PC-3 (cell line): ENCODE data around the gene NADSYN1. TPM values are rescaled to one million over a fixed set of nuclear protein-coding genes. Genes with fewer than 3 reads are reported as not detected.

Experiments used
- ATAC-seq: fragments of 200-7000 bp; cut with Tn5 transposase; 2 replicates; pipeline ENCODE4 v1.9.1; 2020; ENCODE audit warnings: mild to moderate bottlenecking, moderate library complexity
- BruUV-seq: library from RNA; stranded (reverse); fragments of 400-500 nt; replicated peaks from 2 replicates; lab custom pipeline; 2021; lab: Mats Ljungman, UMichigan
- CTCF ChIA-PET: fragments of 300-600 bp; sonication (Branson Sonifier 250); formaldehyde crosslinking; loops from one replicate; lab custom pipeline; 2022; ENCODE audit warnings: antibody characterized with exemption; lab: Charles Lee
- POLR2A ChIA-PET: fragments of 300-600 bp; sonication (Branson Sonifier 250); formaldehyde crosslinking; loops from one replicate; lab custom pipeline; 2022; ENCODE audit warnings: antibody characterized with exemption; ENCODE audit not compliant: unreplicated experiment; lab: Charles Lee
- DNase-seq: peaks from one replicate; pipeline ENCODE4 v3.0.0-alpha.2; 2015
- H2AFZ ChIP-seq: fragments of 300-600 bp; sonication (generic); 2 replicates; pipeline ENCODE4 v1.6.0; 2016; ENCODE audit warnings: antibody characterized with exemption, low read length
- H3F3A ChIP-seq: fragments of 300-600 bp; sonication (generic); one replicate; pipeline ENCODE4 v1.6.0; 2017; ENCODE audit warnings: antibody characterized with exemption, low read length, control low read depth, mild to moderate bottlenecking; ENCODE audit not compliant: unreplicated experiment
- H3K27ac ChIP-seq: fragments of 300-600 bp; sonication (generic); 2 replicates; pipeline ENCODE4 v1.5.1; 2016; ENCODE audit warnings: mild to moderate bottlenecking, low read length
- H3K27me3 ChIP-seq: fragments of 300-600 bp; sonication (generic); 2 replicates; pipeline ENCODE4 v1.6.1; 2016; ENCODE audit warnings: low read length, mixed read lengths
- H3K36me3 ChIP-seq: fragments of 300-600 bp; sonication (generic); 2 replicates; pipeline ENCODE4 v1.6.1; 2016; ENCODE audit warnings: low read depth, mixed run types, low read length, mixed read lengths
- H3K4me1 ChIP-seq: fragments of 300-600 bp; sonication (generic); 2 replicates; pipeline ENCODE4 v1.5.1; 2016; ENCODE audit warnings: low read length; ENCODE audit not compliant: insufficient read depth
- H3K4me2 ChIP-seq: fragments of 300-600 bp; sonication (generic); 2 replicates; pipeline ENCODE4 v1.6.0; 2016; ENCODE audit warnings: low read length
- H3K4me3 ChIP-seq: fragments of 300-600 bp; sonication (generic); 2 replicates; pipeline ENCODE4 v1.5.1; 2016; ENCODE audit warnings: mild to moderate bottlenecking, low read length, mixed read lengths
- H3K79me2 ChIP-seq: fragments of 300-600 bp; sonication (generic); 2 replicates; pipeline ENCODE4 v1.6.1; 2017; ENCODE audit warnings: low read length, mixed read lengths
- H3K9ac ChIP-seq: fragments of 300-600 bp; sonication (generic); 2 replicates; pipeline ENCODE4 v1.6.0; 2016; ENCODE audit warnings: mild to moderate bottlenecking, low read length
- H3K9me2 ChIP-seq: fragments of 300-600 bp; sonication (generic); replicated peaks from 2 replicates; pipeline ENCODE4 v1.6.1; 2016; ENCODE audit warnings: mixed run types, low read length, mixed read lengths
- H3K9me3 ChIP-seq: fragments of 300-600 bp; sonication (generic); 2 replicates; pipeline ENCODE4 v1.6.1; 2016; ENCODE audit warnings: low read length, mixed read lengths
- H4K20me1 ChIP-seq: fragments of 300-600 bp; sonication (generic); 2 replicates; pipeline ENCODE4 v1.6.1; 2016; ENCODE audit warnings: low read length, mixed read lengths
- CTCF ChIP-seq: fragments of 300-600 bp; sonication (generic); conservative IDR thresholded peaks from 2 replicates; pipeline ENCODE4 v1.5.1; 2017; ENCODE audit warnings: antibody characterized with exemption, low read depth, mild to moderate bottlenecking, low read length
- EZH2 ChIP-seq: fragments of 300-600 bp; sonication (generic); IDR thresholded peaks from one replicate; pipeline ENCODE4 v1.6.1; 2017; ENCODE audit warnings: antibody characterized with exemption, mild to moderate bottlenecking, low read length; ENCODE audit not compliant: unreplicated experiment
- EZH2phosphoT487 ChIP-seq: fragments of 300-600 bp; sonication (generic); IDR thresholded peaks from 2 replicates; pipeline ENCODE4 v1.6.1; 2018; ENCODE audit warnings: mild to moderate bottlenecking, antibody characterized with exemption, low read length, borderline replicate concordance
- intact Hi-C: fragments of 100-400 bp; cut with micrococcal nuclease; formaldehyde crosslinking; loops from 2 replicates; pipeline ENCODE4 v1.9.0; 2023
- total RNA-seq: library from RNA; depleted of rRNA; stranded (reverse); fragments of >200 nt; gene quantifications from 2 replicates; pipeline ENCODE4 v1.2.3, GENCODE V29; 2014

The NADSYN1 gene
- total RNA-seq, 1 experiment from 2014 or later, result 64.8 TPM

DNA sequence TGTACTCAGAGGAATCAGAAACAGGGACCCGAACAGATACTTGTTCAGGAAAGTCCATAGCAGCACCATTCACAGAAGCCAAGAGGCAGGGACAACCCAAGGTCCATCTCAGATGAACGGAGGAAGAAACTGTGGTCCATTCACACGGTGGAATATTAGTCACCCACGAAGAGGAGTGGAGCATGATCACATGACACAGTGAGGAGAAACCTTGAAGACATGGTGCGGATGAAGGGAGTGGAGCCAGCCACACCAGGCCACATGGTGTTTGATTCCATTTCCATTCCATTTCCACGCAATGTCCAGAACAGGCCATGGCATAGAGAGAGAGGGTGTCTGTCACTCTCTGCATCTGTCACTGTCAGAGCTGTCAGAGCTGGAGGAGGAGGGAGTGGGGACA, 30.7 kb downstream of the NADSYN1 start:
- DNase-seq (no peak), ATAC-seq (no peak)
- Histone ChIP-seq H4K20me1 (no peaks in the 10 kb centered on the region), H3K4me3 (no peak overlapping the region), H3K9me3 (no peaks in the 10 kb centered on the region), H3K9me2 (no peaks in the 10 kb centered on the region), H3K27me3 (no peaks in the 10 kb centered on the region), H3K36me3 (peaks cover 48% of the 10 kb centered on the region), H3K9ac (no peak overlapping the region), H3F3A (no peaks in the 10 kb centered on the region), H3K79me2 (no peaks in the 10 kb centered on the region), H3K27ac (no peak overlapping the region), H2AFZ (no peak overlapping the region), H3K4me1 (peaks cover 18% of the 10 kb centered on the region), H3K4me2 (no peak overlapping the region)
- no TSS peak for BruUV-seq
- intact Hi-C loops, result no loop called here
- POLR2A ChIA-PET, result no interaction called here
- TF ChIP-seq EZH2phosphoT487 (no peak), EZH2 (no peak), CTCF (no peak)
- CTCF ChIA-PET, result no interaction called here

GRCh38 chr11:71484248-71485062, 31.5 kb downstream of the NADSYN1 start:
- ATAC-seq (no peak), DNase-seq (no peak)
- ChIA-PET POLR2A (no interaction called here), CTCF (no interaction called here)
- no peak overlapping the region for H3K9ac ChIP-seq
- peaks cover 46% of the 10 kb centered on the region for H3K36me3 ChIP-seq
- H3F3A ChIP-seq, result no peaks in the 10 kb centered on the region
- peaks cover 23% of the 10 kb centered on the region for H3K4me1 ChIP-seq
- no peak overlapping the region for H3K4me3 ChIP-seq
- no peaks in the 10 kb centered on the region for H3K27me3 ChIP-seq
- H3K9me2 ChIP-seq, result no peaks in the 10 kb centered on the region
- H4K20me1 ChIP-seq, result no peaks in the 10 kb centered on the region
- no TSS peak for BruUV-seq
- intact Hi-C loops, result no loop called here
- no peak overlapping the region for H3K27ac ChIP-seq
- H3K79me2 ChIP-seq, result no peaks in the 10 kb centered on the region
- H2AFZ ChIP-seq, result no peak overlapping the region
- TF ChIP-seq EZH2, result no peak
- no peak for TF ChIP-seq EZH2phosphoT487
- no peak for TF ChIP-seq CTCF
- H3K4me2 ChIP-seq, result no peak overlapping the region
- H3K9me3 ChIP-seq, result no peaks in the 10 kb centered on the region

GRCh38 chr11:71485063-71485399, 32.0 kb downstream of the NADSYN1 start:
- ChIA-PET CTCF (no interaction called here), POLR2A (no interaction called here)
- no peaks in the 10 kb centered on the region for H3F3A ChIP-seq
- DNase-seq (no peak), ATAC-seq (no peak)
- H3K79me2 ChIP-seq, result no peaks in the 10 kb centered on the region
- H3K9me2 ChIP-seq, result no peaks in the 10 kb centered on the region
- no peak overlapping the region for H3K4me3 ChIP-seq
- H3K36me3 ChIP-seq, result peaks cover 41% of the 10 kb centered on the region
- no peak overlapping the region for H3K9ac ChIP-seq
- no peak overlapping the region for H3K4me2 ChIP-seq
- no peaks in the 10 kb centered on the region for H4K20me1 ChIP-seq
- TF ChIP-seq EZH2 (no peak), EZH2phosphoT487 (no peak), CTCF (no peak)
- no peaks in the 10 kb centered on the region for H3K9me3 ChIP-seq
- no TSS peak for BruUV-seq
- H2AFZ ChIP-seq, result no peak overlapping the region
- intact Hi-C loops, result no loop called here
- H3K4me1 ChIP-seq, result peaks cover 23% of the 10 kb centered on the region
- no peak overlapping the region for H3K27ac ChIP-seq
- no peaks in the 10 kb centered on the region for H3K27me3 ChIP-seq
